Measurements from ENCODE around the gene COL9A1. TPM values are rescaled to one million over a fixed set of nuclear protein-coding genes. Genes with fewer than 3 reads are reported as not detected.

Gene COL9A1
- total RNA-seq, 2 donors from 2014 or later, result 5.8 to 10.0 TPM

GRCh38 chr6:70186461-70186860 is 116.4 kb downstream of the COL9A1 start:
- H3K4me1 Mint-ChIP-seq, result no peaks in the 10 kb centered on the region
- DNase-seq, result no peak
- Histone ChIP-seq H3K9me3 (ENCODE audit: control insufficient read depth, low read length) (no peaks in the 10 kb centered on the region), H3K27me3 (ENCODE audit: control insufficient read depth, insufficient read depth, low read length, poor library complexity, severe bottlenecking) (peaks cover 11% of the 10 kb centered on the region), H3K36me3 (ENCODE audit: control insufficient read depth, insufficient read depth, low read length) (no peaks in the 10 kb centered on the region), H3K4me1 (ENCODE audit: control insufficient read depth, insufficient read depth, low read length) (no peaks in the 10 kb centered on the region), H3K9ac (ENCODE audit: extremely low read depth, low read length, poor library complexity, severe bottlenecking) (no peak overlapping the region), H3K4me3 (ENCODE audit: low read length) (no peak overlapping the region), H3K27ac (ENCODE audit: low read depth, low read length) (no peak overlapping the region)
- H3K36me3 Mint-ChIP-seq (ENCODE audit: low read depth), result no peaks in the 10 kb centered on the region
- no peaks in the 10 kb centered on the region for H3K9me3 Mint-ChIP-seq
- H3K27ac Mint-ChIP-seq, result no peak overlapping the region
- H3K27me3 Mint-ChIP-seq (ENCODE audit: insufficient read depth), result no peaks in the 10 kb centered on the region
- WGBS, 2 experiments (ENCODE audit: insufficient coverage in 1 of 2, insufficient read length in 1 of 2), result 100% methylated on average over 1 of the region's 1 CpG; no CpG with 5 or more reads in 1 of the 2 experiments
- TF ChIP-seq CTCF (conservative IDR thresholded peaks at IDR 0.05), result no peak
- H3K4me3 Mint-ChIP-seq, result no peak overlapping the region

- Histone ChIP-seq H3K9ac (ENCODE audit: extremely low read depth, low read length, poor library complexity, severe bottlenecking) (no peak overlapping the region), H3K36me3 (ENCODE audit: control insufficient read depth, insufficient read depth, low read length) (no peaks in the 10 kb centered on the region), H3K4me1 (ENCODE audit: control insufficient read depth, insufficient read depth, low read length) (no peaks in the 10 kb centered on the region), H3K27me3 (ENCODE audit: control insufficient read depth, insufficient read depth, low read length, poor library complexity, severe bottlenecking) (peaks cover 11% of the 10 kb centered on the region), H3K27ac (ENCODE audit: low read depth, low read length) (no peak overlapping the region), H3K9me3 (ENCODE audit: control insufficient read depth, low read length) (no peaks in the 10 kb centered on the region), H3K4me3 (ENCODE audit: low read length) (no peak overlapping the region)
- no peaks in the 10 kb centered on the region for H3K27me3 Mint-ChIP-seq (ENCODE audit: insufficient read depth)
- no peak for DNase-seq
- H3K27ac Mint-ChIP-seq, result no peak overlapping the region
- no peaks in the 10 kb centered on the region for H3K4me1 Mint-ChIP-seq
- H3K36me3 Mint-ChIP-seq (ENCODE audit: low read depth), result no peaks in the 10 kb centered on the region
- peaks cover 1% of the 10 kb centered on the region for H3K9me3 Mint-ChIP-seq
- 94% methylated on average over 3 of the region's 3 CpGs; no CpG with 5 or more reads in 1 of the 2 experiments for WGBS, 2 experiments (ENCODE audit: insufficient coverage in 1 of 2, insufficient read length in 1 of 2)
- no peak for TF ChIP-seq CTCF (conservative IDR thresholded peaks at IDR 0.05)
- H3K4me3 Mint-ChIP-seq, result no peak overlapping the region
Observed at GRCh38 chr6:70184723-70185122, 118.2 kb downstream of the COL9A1 start.

GRCh38 chr6:70183538-70183937 is 119.3 kb downstream of the COL9A1 start:
- peaks cover 9% of the 10 kb centered on the region for H3K9me3 Mint-ChIP-seq
- no peak for TF ChIP-seq CTCF (conservative IDR thresholded peaks at IDR 0.05)
- WGBS, 2 experiments (ENCODE audit: insufficient coverage in 1 of 2, insufficient read length in 1 of 2), result 85 to 96% methylated on average over 3 of the region's 3 CpGs
- no peaks in the 10 kb centered on the region for H3K4me1 ChIP-seq (ENCODE audit: control insufficient read depth, insufficient read depth, low read length)
- no peak for DNase-seq
- H3K4me1 Mint-ChIP-seq, result no peaks in the 10 kb centered on the region
- no peaks in the 10 kb centered on the region for H3K27me3 Mint-ChIP-seq (ENCODE audit: insufficient read depth)
- peaks cover 11% of the 10 kb centered on the region for H3K27me3 ChIP-seq (ENCODE audit: control insufficient read depth, insufficient read depth, low read length, poor library complexity, severe bottlenecking)
- no peak overlapping the region for H3K4me3 Mint-ChIP-seq
- no peaks in the 10 kb centered on the region for H3K36me3 ChIP-seq (ENCODE audit: control insufficient read depth, insufficient read depth, low read length)
- H3K4me3 ChIP-seq (ENCODE audit: low read length), result no peak overlapping the region
- no peak overlapping the region for H3K9ac ChIP-seq (ENCODE audit: extremely low read depth, low read length, poor library complexity, severe bottlenecking)
- H3K9me3 ChIP-seq (ENCODE audit: control insufficient read depth, low read length), result no peaks in the 10 kb centered on the region
- no peaks in the 10 kb centered on the region for H3K36me3 Mint-ChIP-seq (ENCODE audit: low read depth)
- H3K27ac ChIP-seq (ENCODE audit: low read depth, low read length), result no peak overlapping the region
- no peak overlapping the region for H3K27ac Mint-ChIP-seq

All from endodermal cell (in vitro differentiated cells).